Measurements from ENCODE around the gene AKR1B1.

- TF ChIP-seq CTCF (conservative IDR thresholded peaks at IDR 0.05; ENCODE audit: low read length) (no peak), EZH2phosphoT487 (IDR thresholded peaks at IDR 0.05; ENCODE audit: borderline replicate concordance) (no peak)
These were observed 39.8 kb downstream of the AKR1B1 start for GRCh38 chr7:134419085-134419484.

All from Loucy (cell line).